ENCODE data around the gene UQCC2.

UQCC2 gene

DNA sequence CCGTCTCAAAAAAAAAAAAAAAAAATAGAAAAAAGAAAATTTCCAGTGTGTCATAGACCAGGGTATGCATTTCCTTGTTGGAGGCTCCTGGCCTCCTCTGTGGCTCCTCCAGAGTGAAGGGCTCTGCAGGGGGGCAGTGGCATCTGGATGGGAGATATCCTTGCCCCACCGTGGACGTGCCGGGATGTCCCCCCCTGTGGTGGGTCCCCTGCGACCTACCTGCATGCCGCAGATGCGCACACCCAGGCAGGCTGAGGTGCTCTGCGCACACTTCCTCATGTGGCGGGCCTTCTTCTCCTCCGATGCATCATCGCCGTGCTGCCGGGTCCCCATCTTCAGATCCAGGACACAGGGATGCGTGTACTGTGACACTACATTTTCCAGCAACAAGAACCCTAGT, 13.7 kb upstream of the UQCC2 start:
- no peak for DNase-seq (ENCODE audit: low spot score)

DNA sequence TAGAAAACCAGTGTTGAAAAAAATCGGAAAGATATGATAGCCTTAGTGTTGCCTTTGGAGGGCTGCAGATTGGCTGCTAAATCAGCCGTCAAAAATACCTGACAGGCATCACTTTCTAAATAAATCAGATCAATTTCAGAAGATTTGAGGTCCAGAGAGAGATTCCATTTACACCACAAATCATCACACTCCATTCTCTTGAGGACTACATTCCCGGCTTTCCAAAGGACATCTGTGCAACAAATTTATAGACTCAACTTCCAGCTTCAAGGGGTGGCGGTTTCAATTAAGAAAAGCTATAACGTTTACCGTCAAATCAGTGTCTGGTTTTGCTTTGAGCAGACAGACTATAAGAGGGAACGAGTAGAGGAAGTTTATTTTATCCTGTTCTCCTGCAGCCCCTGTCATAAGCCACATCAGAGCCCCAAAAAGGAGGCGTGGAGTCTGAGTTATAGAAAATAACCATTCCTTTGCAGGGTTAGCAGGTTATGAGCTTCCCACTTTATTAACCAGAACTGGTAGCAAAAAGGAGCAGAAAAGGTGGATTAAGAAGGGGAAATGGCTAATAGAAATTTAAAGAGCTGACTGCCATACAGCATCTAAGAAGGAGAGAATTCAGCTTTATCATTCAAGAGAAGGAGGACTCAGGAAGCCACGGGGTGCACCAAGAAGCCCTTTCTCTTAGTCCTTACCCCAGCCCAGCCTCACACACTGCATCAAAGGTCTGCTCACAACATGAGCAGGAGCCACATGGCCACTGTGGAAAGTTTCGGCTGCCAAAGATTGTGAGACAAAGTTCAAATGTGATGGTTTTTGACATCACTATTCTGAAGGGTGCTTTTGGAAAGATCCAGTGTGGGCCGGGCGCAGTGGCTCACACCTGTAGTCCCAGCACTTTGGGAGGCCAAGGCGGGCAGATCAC, 12.9 kb upstream of the UQCC2 start:
- no peak for DNase-seq (ENCODE audit: low spot score)

- DNase-seq (ENCODE audit: low spot score), result no peak
Observed at GRCh38 chr6:33723371-33724085, 12.0 kb upstream of the UQCC2 start.

DNA sequence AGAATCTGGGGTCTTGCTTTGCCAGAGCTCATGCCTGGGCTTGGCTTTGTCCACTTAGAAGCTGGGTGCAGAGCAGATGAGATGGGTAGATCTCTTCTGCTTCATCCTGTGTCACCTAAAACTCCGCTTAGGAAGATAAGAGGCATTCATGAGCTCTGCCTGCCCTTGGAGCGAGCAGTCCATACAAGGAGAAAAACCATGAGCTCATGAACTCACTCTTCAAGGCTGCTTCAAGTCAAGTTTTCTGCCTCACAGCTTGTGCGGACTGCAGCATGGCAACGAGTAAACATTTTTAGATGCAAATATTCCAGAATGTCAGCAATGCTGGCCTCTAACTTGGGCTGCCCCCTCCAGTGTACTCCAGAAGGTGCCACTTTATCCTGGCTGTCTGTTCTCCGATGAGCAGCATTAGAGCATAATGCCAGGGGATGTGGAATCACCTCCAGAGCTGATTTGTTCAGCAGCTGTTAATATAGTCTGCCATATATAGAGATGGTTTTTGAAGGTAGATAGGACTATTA, 10.7 kb upstream of the UQCC2 start:
- no peak for DNase-seq (ENCODE audit: low spot score)

GRCh38 chr6:33721508-33721907, 10.0 kb upstream of the UQCC2 start:
- DNase-seq (ENCODE audit: low spot score), result no peak

DNA sequence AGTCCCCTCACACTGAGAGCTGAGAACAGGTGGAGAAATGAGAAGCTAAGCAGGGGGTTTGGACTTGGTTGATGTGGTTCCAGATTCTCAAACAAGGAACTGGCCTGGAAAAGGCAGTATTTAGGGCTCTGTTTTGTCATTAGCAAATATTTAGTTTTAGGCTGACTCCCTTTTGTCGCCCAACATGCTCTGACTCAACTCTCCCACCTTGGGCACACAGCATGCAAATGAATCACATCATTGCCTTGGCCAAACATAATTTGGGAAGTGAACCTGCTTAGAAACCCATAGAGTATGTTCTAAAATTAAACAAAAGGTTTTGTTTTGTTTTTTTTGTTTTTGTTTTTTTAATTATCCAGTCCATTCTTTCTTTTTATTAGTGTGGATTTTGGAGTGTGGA, 9.5 kb upstream of the UQCC2 start:
- no peak for DNase-seq (ENCODE audit: low spot score)

DNA sequence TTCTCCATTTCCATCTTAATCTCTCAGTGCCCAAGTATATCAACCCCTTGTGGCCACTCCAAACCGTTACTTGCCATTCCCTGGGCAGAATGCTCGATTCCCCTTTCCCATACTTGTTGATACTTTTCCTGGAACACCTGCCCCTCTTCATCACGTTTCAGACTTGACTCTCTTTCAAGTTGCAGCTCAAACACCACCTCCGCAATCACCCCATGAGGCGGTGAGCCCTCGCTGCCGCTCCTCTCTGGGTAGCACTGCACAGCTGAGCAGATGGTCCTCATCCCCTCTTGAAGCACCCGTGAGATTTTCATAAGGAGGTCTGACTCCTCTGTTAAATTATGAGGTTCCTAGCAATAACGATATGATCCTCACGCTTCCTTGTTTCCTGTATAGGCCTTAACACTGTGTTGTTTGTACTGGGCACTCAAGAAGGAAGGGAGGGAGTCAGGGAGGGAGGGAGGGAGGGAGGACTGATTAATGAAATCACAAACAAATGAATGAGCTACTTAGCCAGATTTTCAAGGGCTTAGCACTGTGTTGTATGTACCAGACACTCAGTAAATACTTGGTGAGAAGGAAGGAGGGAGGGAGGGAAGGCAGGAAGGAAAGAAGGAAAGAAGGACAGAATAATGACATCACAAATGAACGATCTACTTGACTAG, 8.0 kb upstream of the UQCC2 start:
- no peak for DNase-seq (ENCODE audit: low spot score)

GRCh38 chr6:33718713-33719112, 7.2 kb upstream of the UQCC2 start:
- DNase-seq (ENCODE audit: low spot score), result no peak

DNA sequence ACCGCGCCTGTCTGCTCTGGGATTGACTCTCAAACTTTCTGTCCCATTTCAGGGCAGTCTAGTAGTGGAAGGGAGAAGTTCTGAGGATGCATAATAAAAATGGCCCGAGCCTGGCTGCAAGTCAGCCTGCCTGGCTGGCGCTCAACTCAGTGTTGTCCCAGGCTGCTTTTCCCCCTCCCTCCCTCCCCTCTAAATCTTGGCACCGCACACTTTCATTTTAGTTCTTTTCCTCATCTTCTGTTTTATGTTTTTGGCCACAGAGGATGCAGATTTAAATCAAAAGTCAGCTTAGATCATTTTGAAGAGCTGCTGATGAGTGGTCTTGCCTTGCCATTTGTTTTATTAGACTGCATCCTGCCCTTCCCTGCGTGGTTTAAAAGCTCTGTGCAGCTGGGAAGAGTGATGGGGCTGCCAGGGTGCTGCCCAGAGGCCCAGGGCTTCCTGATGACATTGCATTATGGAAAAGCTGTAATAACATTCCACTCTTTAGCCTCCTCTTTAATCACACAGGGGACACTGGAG, 6.5 kb upstream of the UQCC2 start:
- no peak for DNase-seq (ENCODE audit: low spot score)

DNA sequence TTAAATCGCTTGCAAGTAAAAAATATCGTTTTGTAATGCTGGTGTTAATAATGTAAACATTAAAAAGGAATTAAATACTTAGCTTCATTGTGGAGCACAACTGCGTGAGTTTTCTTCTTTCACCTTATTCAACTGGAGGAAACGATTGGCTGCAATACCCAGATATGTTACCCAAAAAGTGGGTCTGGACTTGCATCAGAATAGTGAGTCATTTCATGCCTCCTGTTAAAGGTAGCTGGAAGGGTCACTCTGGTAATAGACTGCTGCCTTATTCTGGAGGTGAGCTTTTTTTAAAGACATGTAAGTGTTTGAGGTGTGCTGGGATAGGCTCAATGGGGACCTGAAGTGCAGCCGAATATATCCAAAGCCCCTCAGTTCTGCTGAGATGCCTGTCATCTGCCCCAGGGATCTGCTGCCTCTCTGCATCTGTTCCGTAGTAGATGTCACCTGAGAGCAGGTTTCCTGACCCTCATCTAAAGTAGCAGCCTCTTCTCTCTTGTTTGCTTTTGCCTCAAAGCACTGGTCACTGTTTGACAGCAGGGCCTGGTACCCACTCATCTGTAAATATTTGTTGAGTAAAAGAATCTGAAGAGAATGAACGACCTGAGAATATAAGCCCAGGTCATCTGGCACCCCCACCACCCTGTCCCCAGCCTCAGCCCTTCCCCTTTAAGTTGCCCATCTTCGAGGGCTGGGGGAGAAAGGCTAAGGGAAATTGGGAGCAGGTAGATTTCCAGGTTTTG, 5.6 kb upstream of the UQCC2 start:
- no peak for DNase-seq (ENCODE audit: low spot score)

DNA sequence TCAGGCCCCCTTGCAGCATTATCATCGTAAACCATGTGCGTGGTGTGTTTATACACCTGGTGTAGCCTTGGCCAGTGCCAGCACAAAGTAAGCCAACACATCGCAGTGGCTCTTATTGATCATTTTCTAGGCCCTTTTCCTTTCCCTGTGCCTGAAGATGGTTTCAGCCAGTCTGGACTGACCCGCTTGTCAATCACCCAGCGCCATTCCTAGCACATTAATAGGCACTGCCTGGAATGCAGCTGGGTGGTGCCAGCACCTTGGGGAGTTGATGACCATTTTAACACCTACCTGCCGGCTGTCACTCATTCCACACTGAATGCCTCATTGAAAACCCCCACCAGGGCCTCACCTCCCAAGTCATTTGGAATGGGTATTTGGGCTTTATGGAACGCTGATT, 4.9 kb upstream of the UQCC2 start:
- no peak for DNase-seq (ENCODE audit: low spot score)

GRCh38 chr6:33714385-33715040, 3.0 kb upstream of the UQCC2 start:
- no peak for DNase-seq (ENCODE audit: low spot score)

DNA sequence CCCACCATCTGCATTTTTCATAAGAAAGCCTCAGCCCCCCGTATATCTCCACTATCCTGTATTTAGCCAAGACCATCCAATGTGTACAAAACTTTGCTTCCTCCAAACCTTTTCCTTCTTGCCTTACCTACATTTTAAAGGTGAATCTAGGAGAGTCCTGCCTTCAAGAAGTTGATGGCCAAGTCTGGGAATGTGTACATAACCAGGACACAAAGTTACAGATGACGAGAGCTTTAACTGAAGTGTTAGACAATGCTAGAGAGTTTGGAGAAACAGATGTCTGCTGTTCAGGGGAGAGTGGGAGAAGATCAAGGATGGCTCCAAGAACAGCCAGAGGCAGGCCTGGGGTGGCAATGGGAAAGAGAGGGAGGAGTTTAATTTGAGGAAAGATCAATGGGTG, 2.3 kb upstream of the UQCC2 start:
- no peak for DNase-seq (ENCODE audit: low spot score)

DNA sequence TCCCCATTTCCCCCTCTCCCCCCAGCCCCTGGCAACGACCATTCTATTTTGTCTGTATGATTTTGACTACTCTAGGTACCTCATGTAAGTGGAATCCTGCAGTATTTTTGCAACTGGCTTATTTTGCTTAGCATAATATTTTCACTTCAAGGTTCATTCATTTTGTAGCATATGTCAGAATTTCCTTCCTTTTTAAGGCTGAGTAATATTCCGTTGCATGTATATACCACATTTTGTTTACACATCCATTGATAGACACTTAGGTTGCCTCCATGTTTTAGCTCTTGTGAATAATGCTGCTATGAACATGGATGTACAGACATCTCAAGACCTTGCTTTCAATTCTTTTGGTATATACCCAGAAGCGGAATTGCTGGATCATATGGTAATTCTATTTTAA, 1.4 kb upstream of the UQCC2 start:
- no peak for DNase-seq (ENCODE audit: low spot score)

DNA sequence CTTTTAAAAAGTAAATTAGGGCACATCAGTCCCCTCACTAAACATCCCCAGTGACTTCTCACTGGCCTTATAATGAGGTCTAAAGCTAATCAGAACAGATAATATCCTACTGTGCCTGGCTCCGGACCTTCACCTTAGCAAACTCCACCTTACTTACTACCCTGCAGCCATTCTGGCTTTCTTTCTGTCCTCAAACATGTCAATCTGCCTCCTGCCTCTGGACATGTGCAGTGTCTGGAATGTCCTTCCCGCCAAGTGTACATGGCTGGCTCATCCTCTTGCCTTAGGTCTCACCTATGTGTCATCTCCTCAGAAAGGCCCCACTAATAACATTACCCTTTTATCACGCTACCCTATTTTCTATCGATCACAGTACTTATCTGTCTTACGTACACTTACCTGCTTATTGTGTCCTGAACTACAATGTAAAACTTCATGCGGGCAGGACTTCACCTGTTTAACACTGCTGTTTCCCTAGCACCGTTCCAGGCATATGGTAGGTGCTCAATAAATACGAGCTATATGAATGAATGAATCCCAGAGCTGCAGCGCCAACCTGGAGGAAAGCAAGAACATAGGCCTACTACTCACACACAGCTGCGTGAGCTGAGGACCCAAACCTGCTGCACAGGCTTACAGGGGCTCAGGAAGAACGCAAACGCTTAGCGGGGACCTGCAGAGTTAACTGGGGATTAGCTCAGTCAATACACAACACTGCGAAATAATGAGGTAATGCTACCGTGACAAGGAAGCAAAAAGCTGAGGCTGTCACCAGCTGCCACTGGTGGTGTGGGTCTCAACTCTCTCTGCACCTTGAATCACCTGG, 991 bp downstream of the UQCC2 start:
- no peak for DNase-seq (ENCODE audit: low spot score)

GRCh38 chr6:33709605-33710295, 1.8 kb downstream of the UQCC2 start:
- DNase-seq (ENCODE audit: low spot score), result no peak

DNA sequence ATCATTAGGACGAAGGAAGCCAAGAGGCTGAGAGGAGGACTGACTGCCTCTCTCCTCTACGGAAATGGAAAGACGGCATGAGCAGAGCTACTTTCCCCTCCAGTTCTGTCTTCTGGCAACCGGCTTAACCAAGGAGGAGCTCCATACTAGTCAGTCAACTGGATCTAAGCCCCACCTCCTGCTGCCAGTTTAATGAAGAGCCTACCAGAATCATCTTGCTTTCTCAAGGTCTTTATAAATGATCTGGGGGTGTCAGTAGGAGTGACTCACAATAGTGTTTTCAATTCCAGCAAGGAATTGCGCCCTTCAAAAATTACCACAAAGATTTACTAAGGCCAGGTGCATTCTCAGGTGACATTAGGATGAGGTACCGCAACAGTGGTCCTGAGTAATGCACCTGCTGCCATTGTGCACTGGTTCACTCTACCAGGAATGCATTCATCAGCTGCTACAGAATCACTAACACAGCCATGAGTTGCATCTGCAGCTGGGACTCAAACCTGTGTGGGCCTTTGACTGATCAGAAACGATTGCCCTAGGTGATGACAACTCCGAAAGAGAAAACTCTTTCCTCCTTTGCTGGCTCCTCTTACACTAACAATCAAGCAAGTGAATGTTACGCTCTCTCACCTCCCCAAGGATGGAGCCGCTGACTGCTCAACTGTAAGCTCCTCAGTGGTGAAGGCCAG, 2.8 kb downstream of the UQCC2 start:
- DNase-seq (ENCODE audit: low spot score), result no peak

GRCh38 chr6:33707771-33708170, 3.7 kb downstream of the UQCC2 start:
- no peak for DNase-seq (ENCODE audit: low spot score)

Measured in COLO829 (cell line).